HG02571 (cell line): ENCODE results near the gene ATP11A.
"Not testable (repeated sequence)": the region's sequence is repeated elsewhere in the genome, so short reads cannot be mapped to it uniquely, and the experiment has no call there.

Experiments
- ATAC-seq: cut with Tn5 transposase; IDR thresholded peaks from one replicate; pipeline ENCODE4 v1.9.1; 2021; ENCODE audit warnings: mild to moderate bottlenecking, moderate library complexity; ENCODE audit not compliant: unreplicated experiment

The ATP11A gene

DNA sequence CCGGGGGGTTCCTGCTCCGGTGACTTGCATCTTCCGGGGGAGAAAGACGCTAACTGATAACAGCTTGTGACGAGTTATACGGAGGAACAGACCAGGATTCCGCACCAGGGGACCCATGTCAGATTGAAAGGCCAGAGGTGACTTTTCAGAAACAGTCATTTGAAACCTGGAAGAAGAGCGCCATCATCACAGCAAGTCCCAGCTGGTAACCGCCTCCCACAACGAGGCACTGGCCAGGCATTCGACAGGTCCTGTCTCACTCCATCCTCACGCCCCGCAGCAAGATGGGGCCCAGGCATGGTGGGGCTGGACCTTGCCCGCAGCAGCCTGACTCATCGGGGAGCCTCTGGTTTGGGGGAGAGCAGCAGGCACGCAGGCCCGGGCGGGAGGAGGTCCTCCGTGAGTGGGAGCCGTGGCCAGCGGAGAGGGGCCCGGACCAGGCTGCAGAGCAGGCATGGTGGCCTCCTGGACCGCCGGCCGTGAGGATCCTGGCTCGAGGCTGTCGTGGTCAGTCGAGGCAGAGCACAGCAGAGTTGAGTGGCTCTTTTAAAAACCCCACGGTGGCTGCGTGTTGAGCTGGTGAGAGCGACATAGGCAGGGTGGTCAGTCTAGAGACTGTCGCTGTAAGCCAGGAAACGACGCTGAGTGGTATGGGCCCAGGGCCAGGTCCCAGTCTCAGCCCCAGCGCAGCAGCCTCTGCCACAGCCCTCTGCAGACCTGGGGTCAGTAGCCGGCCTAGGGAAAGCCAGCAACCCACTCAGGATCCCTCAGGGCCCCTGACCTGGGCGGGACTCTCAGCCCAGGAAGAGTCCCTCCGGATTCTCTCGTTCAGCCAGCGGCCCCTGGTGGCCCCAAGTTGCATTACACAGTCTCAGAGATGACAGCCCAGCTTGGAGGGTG is 184.3 kb downstream of the ATP11A start:
- ATAC-seq, result peak; percentile 82

DNA sequence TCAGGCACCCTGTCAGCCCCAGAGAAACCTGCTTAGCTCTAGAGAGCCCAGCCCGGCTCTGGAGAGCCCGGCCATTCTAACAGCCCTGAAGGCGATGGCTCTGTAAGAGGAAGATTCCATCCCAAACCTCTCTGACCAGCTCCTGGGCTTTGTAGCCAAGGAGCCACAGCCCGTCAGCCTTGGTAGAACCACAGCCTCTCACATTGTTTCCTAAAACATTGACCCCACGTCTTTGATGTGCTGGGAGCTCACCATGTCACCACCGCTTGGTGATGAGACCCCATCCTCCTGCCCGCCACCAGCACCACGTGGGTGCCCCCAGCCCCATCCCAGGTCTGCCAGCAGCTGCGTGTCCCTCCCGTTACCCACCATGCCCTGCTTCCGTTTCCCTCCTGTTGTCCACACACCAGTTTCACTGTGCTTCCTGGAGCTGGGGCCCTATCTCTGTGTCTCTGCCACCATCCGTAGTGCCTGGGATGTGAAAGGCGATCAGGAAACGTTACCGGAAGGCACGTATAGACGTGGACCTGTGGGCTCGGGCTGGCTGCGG is 185.0 kb downstream of the ATP11A start:
- no peak for ATAC-seq

GRCh38 chr13:112875627-112876026 is 185.8 kb downstream of the ATP11A start:
- no peak for ATAC-seq

GRCh38 chr13:112876305-112877000 is 186.6 kb downstream of the ATP11A start:
- ATAC-seq, result no peak

DNA sequence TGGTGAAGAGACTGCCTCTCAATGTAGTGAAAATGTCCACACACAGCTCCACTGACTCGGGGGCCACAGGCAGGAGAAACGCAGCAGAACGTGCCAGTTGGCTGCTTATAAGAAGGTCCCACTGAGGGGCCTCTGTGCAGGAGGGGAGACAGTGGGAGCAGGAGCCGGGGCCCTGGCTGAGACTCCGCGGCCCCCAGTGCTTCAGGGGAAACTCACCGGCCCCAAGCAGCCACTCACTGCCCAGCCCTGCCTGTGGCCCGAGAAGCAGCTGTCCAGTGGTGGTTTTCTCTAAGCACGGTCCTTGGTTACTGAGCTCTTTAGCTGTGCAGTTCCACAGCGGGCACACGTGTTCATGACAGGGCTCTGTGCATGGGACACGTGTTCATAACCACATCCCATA is 187.2 kb downstream of the ATP11A start:
- no peak for ATAC-seq

DNA sequence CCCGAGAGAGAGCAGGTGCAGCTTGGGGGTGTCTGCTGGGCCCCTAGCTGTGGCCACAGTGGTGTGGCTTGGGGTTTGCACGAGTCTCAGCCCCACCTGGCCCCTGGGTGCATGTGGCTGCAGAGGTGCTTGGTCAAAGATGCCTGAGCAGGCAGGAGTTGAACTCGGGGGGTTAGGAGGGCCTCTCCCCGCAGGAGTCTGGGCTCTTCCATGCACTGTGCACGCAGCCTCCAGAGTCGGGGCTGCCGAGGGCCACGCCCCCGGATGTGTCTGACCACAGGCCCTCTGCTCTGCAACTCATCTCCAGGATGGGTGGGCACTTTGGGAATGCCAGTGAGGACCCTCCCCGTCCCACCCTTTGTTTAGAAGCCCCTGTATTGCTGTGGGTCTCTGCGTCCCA is 187.7 kb downstream of the ATP11A start:
- ATAC-seq, result no peak

GRCh38 chr13:112877976-112878955 is 188.4 kb downstream of the ATP11A start:
- ATAC-seq, result no peak

- no peak for ATAC-seq
Observed at GRCh38 chr13:112879283-112879833, 189.5 kb downstream of the ATP11A start.

- ATAC-seq, result no peak
Observed at GRCh38 chr13:112880221-112880641, 190.4 kb downstream of the ATP11A start.

DNA sequence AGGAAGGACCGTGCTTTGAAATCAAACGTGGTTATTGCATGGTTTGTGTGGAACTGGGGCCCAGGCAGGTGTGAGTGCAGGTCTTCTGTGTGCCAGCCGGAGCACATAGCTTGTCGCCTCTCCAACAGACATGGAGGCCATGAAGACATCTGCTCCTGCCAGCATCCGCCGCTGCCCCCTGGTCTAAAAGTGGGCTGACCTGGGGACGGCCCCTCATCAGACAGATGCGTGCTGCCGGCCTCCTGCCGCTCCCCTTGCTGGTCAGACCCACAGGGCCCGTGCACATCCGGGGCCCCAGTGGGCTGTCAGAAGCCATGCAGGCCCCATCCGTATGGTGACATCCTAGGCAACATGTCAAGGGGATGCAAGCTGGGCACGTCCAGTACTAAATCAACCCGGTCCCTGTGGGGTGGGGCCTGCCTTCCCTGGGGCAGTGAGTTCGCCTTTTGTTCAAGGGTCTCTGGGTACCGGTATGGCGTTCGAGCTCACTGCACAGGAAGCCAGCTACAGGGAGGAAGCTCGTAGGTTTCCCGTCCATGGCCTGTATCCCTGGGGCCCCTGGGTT is 191.2 kb downstream of the ATP11A start:
- no peak for ATAC-seq

DNA sequence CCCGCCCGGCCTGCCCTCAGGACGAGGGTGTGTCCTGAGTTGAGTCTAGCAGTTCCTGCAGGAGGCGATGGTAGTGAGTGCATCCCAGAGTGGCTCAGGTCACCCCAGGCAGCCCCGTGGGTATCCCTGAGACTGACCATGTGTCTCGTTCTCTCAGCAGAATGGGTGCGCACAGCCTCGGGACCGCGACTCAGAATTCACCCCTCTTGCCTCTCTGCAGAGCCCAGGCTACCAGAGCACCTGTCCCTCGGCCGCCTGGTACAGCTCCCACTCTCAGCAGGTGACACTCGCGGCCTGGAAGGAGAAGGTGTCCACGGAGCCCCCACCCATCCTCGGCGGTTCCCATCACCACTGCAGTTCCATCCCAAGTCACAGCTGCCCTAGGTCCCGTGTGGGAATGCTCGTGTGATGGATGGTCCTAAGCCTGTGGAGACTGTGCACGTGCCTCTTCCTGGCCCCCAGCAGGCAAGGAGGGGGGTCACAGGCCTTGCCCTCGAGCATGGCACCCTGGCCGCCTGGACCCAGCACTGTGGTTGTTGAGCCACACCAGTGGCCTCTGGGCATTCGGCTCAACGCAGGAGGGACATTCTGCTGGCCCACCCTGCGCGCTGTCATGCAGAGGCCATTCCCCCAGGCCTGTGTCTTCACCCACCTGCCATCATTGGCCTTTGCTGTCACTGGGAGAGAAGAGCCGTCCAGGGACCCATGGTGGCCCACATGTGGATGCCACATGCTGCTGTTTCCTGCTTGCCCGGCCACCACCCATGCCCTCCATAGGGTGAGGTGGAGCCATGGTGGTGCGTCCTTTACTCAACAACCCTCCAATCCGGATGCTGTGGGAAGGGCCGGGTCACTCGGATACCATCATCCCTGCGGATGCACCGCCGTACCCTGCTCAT is 192.1 kb downstream of the ATP11A start:
- ATAC-seq, result no peak

DNA sequence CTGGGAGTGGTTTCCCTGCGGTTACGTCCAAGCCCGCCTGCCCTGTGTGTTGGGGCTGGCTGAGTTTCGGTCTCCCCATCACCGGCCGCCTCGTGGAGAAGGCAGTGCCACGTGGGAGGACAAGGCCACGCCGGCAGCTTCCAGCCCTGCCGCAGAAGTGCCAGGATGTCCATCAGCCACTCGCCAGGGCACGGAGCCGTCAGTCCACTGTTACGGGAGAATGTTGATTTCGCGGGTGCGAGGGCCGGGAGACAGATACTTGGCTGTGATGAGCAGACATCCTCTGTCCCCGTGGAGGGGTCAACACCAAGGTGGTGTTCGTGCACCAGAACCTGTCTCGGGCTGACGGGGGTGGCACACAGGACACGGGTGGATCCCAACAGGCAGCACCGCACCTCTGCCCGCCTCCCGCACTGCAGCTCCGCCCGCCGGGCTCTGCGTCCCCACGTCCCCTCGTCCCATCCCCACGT is 192.8 kb downstream of the ATP11A start:
- ATAC-seq, result no peak

GRCh38 chr13:112883241-112883945 is 193.6 kb downstream of the ATP11A start:
- ATAC-seq, result no peak

DNA sequence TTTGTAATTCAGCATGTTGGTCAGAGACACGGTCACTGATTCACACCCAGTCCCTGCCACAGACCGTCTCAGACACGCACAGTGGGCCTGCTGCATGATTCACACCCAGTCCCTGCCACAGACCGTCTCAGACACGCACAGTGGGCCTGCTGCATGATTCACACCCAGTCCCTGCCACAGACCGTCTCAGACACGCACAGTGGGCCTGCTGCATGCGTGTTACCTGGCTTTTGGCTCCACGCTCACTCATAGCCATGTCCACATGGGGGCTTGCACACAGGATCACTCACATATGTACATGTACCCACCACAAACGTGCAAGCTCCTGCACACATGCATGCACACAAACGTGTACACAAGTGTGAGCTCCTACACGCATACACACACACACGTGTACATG is 194.9 kb downstream of the ATP11A start:
- not testable (repeated sequence) for ATAC-seq

DNA sequence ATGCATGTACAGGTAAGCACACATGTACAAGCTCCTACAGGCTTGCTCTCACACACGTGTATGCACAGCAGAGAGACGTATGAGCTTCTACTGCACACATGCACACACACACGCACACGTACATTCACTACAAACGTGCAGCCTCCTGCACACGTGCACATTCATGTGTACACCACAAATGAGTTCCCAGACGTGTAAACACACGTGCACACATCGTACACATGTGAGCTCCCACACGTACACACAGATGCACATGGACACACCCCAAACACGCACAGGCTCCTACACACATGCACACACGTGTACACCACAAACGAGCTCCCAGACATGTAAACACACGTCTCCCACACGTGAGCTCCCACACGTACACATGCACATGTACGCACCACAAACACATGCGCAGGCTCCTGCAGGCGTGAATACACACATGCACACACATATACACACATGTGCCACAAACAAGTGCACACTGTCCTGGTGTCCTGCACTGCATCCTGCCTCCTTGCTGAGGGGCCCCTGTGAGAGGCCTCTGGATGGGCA is 195.5 kb downstream of the ATP11A start:
- no peak for ATAC-seq

DNA sequence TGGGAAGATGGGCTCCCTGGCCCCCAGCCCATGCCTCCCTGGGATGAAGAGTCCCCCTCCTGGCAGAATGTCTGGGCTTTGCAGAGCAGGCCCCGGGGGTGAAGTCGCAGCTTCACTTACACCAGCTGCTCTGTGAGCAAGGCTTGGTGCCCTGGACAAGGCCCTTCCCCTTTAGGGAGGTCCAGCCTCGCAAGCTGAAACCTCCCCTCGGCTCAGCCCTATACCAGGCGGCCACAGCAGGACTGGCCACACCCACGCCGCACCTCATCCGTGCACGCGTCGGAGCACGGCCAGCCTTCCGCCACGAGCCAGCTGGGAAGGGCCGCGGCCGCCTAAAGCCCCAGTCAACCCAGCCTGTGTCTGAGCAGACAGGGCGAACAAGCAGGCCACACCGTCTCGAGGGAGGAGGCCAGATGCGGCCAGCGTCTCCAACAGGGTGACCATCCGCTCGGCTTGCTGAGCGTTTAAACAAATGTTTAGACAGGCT is 196.0 kb downstream of the ATP11A start:
- ATAC-seq, result no peak

GRCh38 chr13:112887151-112887550 is 197.3 kb downstream of the ATP11A start:
- ATAC-seq, result no peak

- ATAC-seq, result no peak
Observed at GRCh38 chr13:112887557-112887991, 197.7 kb downstream of the ATP11A start.
